Activated CD4-positive, alpha-beta T cell treated with anti-CD3 and anti-CD28 coated beads, Interleukin-2, amount 10 ng/mL, durations not matched to agents 24 days and 14 days (primary cell): Measurements from ENCODE around the gene ACER3. TPM values are rescaled to one million over a fixed set of nuclear protein-coding genes. Genes with fewer than 3 reads are reported as not detected.
"Not testable (repeated sequence)": the region's sequence is repeated elsewhere in the genome, so short reads cannot be mapped to it uniquely, and the experiment has no call there.

Source experiments
- DNase-seq: peaks from one replicate; pipeline ENCODE4 v3.0.0; 2022
- H3K27ac Mint-ChIP-seq: one replicate; pipeline ENCODE4 v1.8.0; 2022; ENCODE audit warnings: mild to moderate bottlenecking, mixed read lengths
- H3K27me3 Mint-ChIP-seq: one replicate; pipeline ENCODE4 v1.8.0; 2022; ENCODE audit warnings: mixed read lengths
- H3K36me3 Mint-ChIP-seq: one replicate; pipeline ENCODE4 v1.8.0; 2022; ENCODE audit warnings: low read depth, mild to moderate bottlenecking, mixed read lengths
- H3K4me1 Mint-ChIP-seq: one replicate; pipeline ENCODE4 v1.8.0; 2021; ENCODE audit warnings: mixed read lengths
- H3K4me3 Mint-ChIP-seq: one replicate; pipeline ENCODE4 v1.8.0; 2022; ENCODE audit warnings: mild to moderate bottlenecking, moderate library complexity, mixed read lengths
- H3K9me3 Mint-ChIP-seq: one replicate; pipeline ENCODE4 v1.8.0; 2021; ENCODE audit warnings: mixed read lengths
- intact Hi-C: fragments of 100-400 bp; cut with micrococcal nuclease; formaldehyde crosslinking; loops from one replicate; pipeline ENCODE4 v1.15.1; 2023
- total RNA-seq: library from RNA; stranded (reverse); gene quantifications from 2 replicates; pipeline ENCODE4 v1.2.3, GENCODE V29; 2022

ACER3 gene
- total RNA-seq, 1 donor from 2014 or later, result 12.5 TPM

GRCh38 chr11:77040401-77040777, 179.7 kb downstream of the ACER3 start:
- Mint-ChIP-seq H3K4me1 (peaks cover 5% of the 10 kb centered on the region), H3K27me3 (peaks cover 52% of the 10 kb centered on the region), H3K27ac (no peak overlapping the region), H3K4me3 (peak overlapping the region; percentile 29), H3K9me3 (no peaks in the 10 kb centered on the region), H3K36me3 (no peaks in the 10 kb centered on the region)
- DNase-seq, result no peak
- intact Hi-C loops, result no loop called here

- Mint-ChIP-seq H3K4me3 (no peak overlapping the region), H3K9me3 (no peaks in the 10 kb centered on the region), H3K27me3 (peaks cover 54% of the 10 kb centered on the region), H3K36me3 (no peaks in the 10 kb centered on the region), H3K27ac (no peak overlapping the region), H3K4me1 (peaks cover 5% of the 10 kb centered on the region)
- intact Hi-C loops, result no loop called here
- no peak for DNase-seq
Observed at GRCh38 chr11:77040889-77041288, 180.2 kb downstream of the ACER3 start.

GRCh38 chr11:77042111-77042726, 181.5 kb downstream of the ACER3 start:
- Mint-ChIP-seq H3K9me3 (no peaks in the 10 kb centered on the region), H3K27me3 (peaks cover 46% of the 10 kb centered on the region), H3K27ac (no peak overlapping the region), H3K4me3 (no peak overlapping the region), H3K36me3 (no peaks in the 10 kb centered on the region), H3K4me1 (peaks cover 12% of the 10 kb centered on the region)
- intact Hi-C loops, result no loop called here
- no peak for DNase-seq

- intact Hi-C loops, result no loop called here
- peaks cover 31% of the 10 kb centered on the region for H3K27me3 Mint-ChIP-seq
- no peak overlapping the region for H3K27ac Mint-ChIP-seq
- no peak for DNase-seq
- H3K36me3 Mint-ChIP-seq, result no peaks in the 10 kb centered on the region
- H3K4me1 Mint-ChIP-seq, result peaks cover 7% of the 10 kb centered on the region
- no peak overlapping the region for H3K4me3 Mint-ChIP-seq
- H3K9me3 Mint-ChIP-seq, result no peaks in the 10 kb centered on the region
Observed at GRCh38 chr11:77044356-77044755, 183.6 kb downstream of the ACER3 start.

- Mint-ChIP-seq H3K27me3 (peaks cover 31% of the 10 kb centered on the region), H3K4me3 (no peak overlapping the region), H3K27ac (no peak overlapping the region), H3K9me3 (no peaks in the 10 kb centered on the region), H3K36me3 (no peaks in the 10 kb centered on the region), H3K4me1 (peaks cover 7% of the 10 kb centered on the region)
- intact Hi-C loops, result loop anchor here (5.0 kb wide), 4 partner anchors 128 to 313 kb away; partner anchors contain the start of gene ACER3
- DNase-seq, result no peak
Observed at GRCh38 chr11:77044886-77045285, 184.2 kb downstream of the ACER3 start.

- H3K27ac Mint-ChIP-seq, result no peak overlapping the region
- peaks cover 24% of the 10 kb centered on the region for H3K27me3 Mint-ChIP-seq
- no peaks in the 10 kb centered on the region for H3K36me3 Mint-ChIP-seq
- peak overlapping the region; percentile 1 for H3K4me3 Mint-ChIP-seq
- peaks cover 7% of the 10 kb centered on the region for H3K4me1 Mint-ChIP-seq
- intact Hi-C loops, result loop anchor here (5.0 kb wide), 4 partner anchors 129 to 314 kb away; partner anchors contain the start of gene ACER3
- DNase-seq, result peak; percentile 87
- H3K9me3 Mint-ChIP-seq, result no peaks in the 10 kb centered on the region
Observed at GRCh38 chr11:77046060-77046501, 185.4 kb downstream of the ACER3 start.

GRCh38 chr11:77047007-77047927, 186.5 kb downstream of the ACER3 start:
- DNase-seq, result peak; percentile 94
- peaks cover 7% of the 10 kb centered on the region for H3K4me1 Mint-ChIP-seq
- H3K27ac Mint-ChIP-seq, result peak overlapping the region; percentile 29
- intact Hi-C loops, result loop anchor here (1.0 to 5.0 kb wide), 7 partner anchors 19 to 315 kb away; partner anchors contain the start of genes ACER3 and CAPN5
- H3K36me3 Mint-ChIP-seq, result no peaks in the 10 kb centered on the region
- peak overlapping the region; percentile 69 for H3K4me3 Mint-ChIP-seq
- H3K27me3 Mint-ChIP-seq, result peaks cover 22% of the 10 kb centered on the region
- no peaks in the 10 kb centered on the region for H3K9me3 Mint-ChIP-seq

GRCh38 chr11:77047928-77048446, 187.3 kb downstream of the ACER3 start:
- H3K36me3 Mint-ChIP-seq, H3K27ac Mint-ChIP-seq, DNase-seq, H3K9me3 Mint-ChIP-seq, H3K4me1 Mint-ChIP-seq, H3K4me3 Mint-ChIP-seq: not testable (repeated sequence)
- intact Hi-C loops, result loop anchor here (1.0 to 5.0 kb wide), 7 partner anchors 18 to 316 kb away; partner anchors contain the start of genes ACER3 and CAPN5
- H3K27me3 Mint-ChIP-seq, result peaks cover 19% of the 10 kb centered on the region

GRCh38 chr11:77049026-77049425, 188.3 kb downstream of the ACER3 start:
- H3K27ac Mint-ChIP-seq, result no peak overlapping the region
- no peak for DNase-seq
- intact Hi-C loops, result loop anchor here (5.0 kb wide), 4 partner anchors 132 to 317 kb away; partner anchors contain the start of gene ACER3
- H3K9me3 Mint-ChIP-seq, result no peaks in the 10 kb centered on the region
- no peak overlapping the region for H3K4me3 Mint-ChIP-seq
- H3K27me3 Mint-ChIP-seq, result peaks cover 17% of the 10 kb centered on the region
- H3K36me3 Mint-ChIP-seq, result no peaks in the 10 kb centered on the region
- peaks cover 7% of the 10 kb centered on the region for H3K4me1 Mint-ChIP-seq

GRCh38 chr11:77051511-77051910, 190.8 kb downstream of the ACER3 start:
- Mint-ChIP-seq H3K27me3 (peaks cover 1% of the 10 kb centered on the region), H3K27ac (no peak overlapping the region), H3K9me3 (no peaks in the 10 kb centered on the region), H3K36me3 (no peaks in the 10 kb centered on the region), H3K4me3 (no peak overlapping the region), H3K4me1 (peaks cover 4% of the 10 kb centered on the region)
- intact Hi-C loops, result no loop called here
- DNase-seq, result no peak

- Mint-ChIP-seq H3K4me1 (no peaks in the 10 kb centered on the region), H3K4me3 (no peak overlapping the region), H3K27me3 (peaks cover 1% of the 10 kb centered on the region), H3K9me3 (no peaks in the 10 kb centered on the region), H3K36me3 (no peaks in the 10 kb centered on the region), H3K27ac (no peak overlapping the region)
- intact Hi-C loops, result no loop called here
- DNase-seq, result no peak
Observed at GRCh38 chr11:77052518-77052917, 191.8 kb downstream of the ACER3 start.

GRCh38 chr11:77053217-77054015, 192.7 kb downstream of the ACER3 start:
- no peak overlapping the region for H3K27ac Mint-ChIP-seq
- no peak for DNase-seq
- no peaks in the 10 kb centered on the region for H3K9me3 Mint-ChIP-seq
- H3K36me3 Mint-ChIP-seq, result no peaks in the 10 kb centered on the region
- no peaks in the 10 kb centered on the region for H3K4me1 Mint-ChIP-seq
- intact Hi-C loops, result no loop called here
- no peak overlapping the region for H3K4me3 Mint-ChIP-seq
- H3K27me3 Mint-ChIP-seq, result peaks cover 1% of the 10 kb centered on the region

GRCh38 chr11:77054084-77054483, 193.4 kb downstream of the ACER3 start:
- Mint-ChIP-seq H3K4me3 (no peak overlapping the region), H3K36me3 (no peaks in the 10 kb centered on the region), H3K9me3 (no peaks in the 10 kb centered on the region), H3K4me1 (no peaks in the 10 kb centered on the region), H3K27me3 (peaks cover 1% of the 10 kb centered on the region), H3K27ac (no peak overlapping the region)
- intact Hi-C loops, result no loop called here
- DNase-seq, result no peak
